CD4-positive, alpha-beta T cell (primary cell): ENCODE data around the gene APOC4. TPM values are rescaled to one million over a fixed set of nuclear protein-coding genes. Genes with fewer than 3 reads are reported as not detected.

Experiments
- ATAC-seq: fragments of 200-7000 bp; cut with Tn5 transposase; one replicate; pipeline ENCODE4 v1.10.0; 2022; ENCODE audit warnings: mild to moderate bottlenecking; ENCODE audit not compliant: poor library complexity
- CTCF ChIA-PET: fragments of 350-600 bp; sonication (Branson Sonifier 250); formaldehyde crosslinking; loops from one replicate; lab custom pipeline; 2021; ENCODE audit warnings: antibody characterized with exemption, inconsistent platforms; lab: Charles Lee
- POLR2A ChIA-PET: fragments of 350-600 bp; sonication (Branson Sonifier 250); formaldehyde crosslinking; loops from one replicate; lab custom pipeline; 2021; ENCODE audit warnings: antibody characterized with exemption, inconsistent platforms; lab: Charles Lee
- DNase-seq, 14 experiments: peaks; one replicate each; pipeline ENCODE4 v3.0.0-alpha.2; 2013 to 2020; ENCODE audit warnings: mixed read lengths in 2 of 14
- H3K27ac ChIP-seq, 2 donors: one replicate each; pipeline versions ENCODE4 v1.5.1 to v1.7.0; 2013; ENCODE audit warnings: low read length in 2 of 2, low read depth in 1 of 2, mild to moderate bottlenecking in 1 of 2
- H3K27me3 ChIP-seq, 2 experiments: 1 replicate in 1 of 2; 2 replicates in 1 of 2; pipeline versions ENCODE4 v1.6.1 to v1.7.0; 2013; ENCODE audit warnings: low read length in 2 of 2, control low read depth in 1 of 2, mild to moderate bottlenecking in 1 of 2, moderate library complexity in 1 of 2; ENCODE audit not compliant: insufficient read depth in 2 of 2, control insufficient read depth in 1 of 2
- H3K36me3 ChIP-seq: one replicate; pipeline ENCODE4 v1.6.1; 2013; ENCODE audit warnings: low read length, control low read depth; ENCODE audit not compliant: insufficient read depth
- H3K4me1 ChIP-seq: one replicate; pipeline ENCODE4 v1.6.1; 2013; ENCODE audit warnings: low read length, control low read depth; ENCODE audit not compliant: insufficient read depth
- H3K4me3 ChIP-seq: one replicate; pipeline ENCODE4 v1.5.1; 2013; ENCODE audit warnings: mild to moderate bottlenecking, low read length, moderate library complexity
- H3K9me3 ChIP-seq, 2 experiments: 1 replicate in 1 of 2; 2 replicates in 1 of 2; pipeline versions ENCODE4 v1.6.1 to v1.7.0; 2013; ENCODE audit warnings: low read length in 2 of 2, mild to moderate bottlenecking in 2 of 2, control low read depth in 1 of 2, moderate library complexity in 1 of 2; ENCODE audit not compliant: control insufficient read depth in 1 of 2, insufficient read depth in 1 of 2
- H3K27ac Mint-ChIP-seq: one replicate; pipeline ENCODE4 v1.8.0; 2020; ENCODE audit warnings: mixed read lengths
- H3K27me3 Mint-ChIP-seq: one replicate; pipeline ENCODE4 v1.8.0; 2021; ENCODE audit warnings: mixed read lengths
- H3K36me3 Mint-ChIP-seq: one replicate; pipeline ENCODE4 v1.8.0; 2021; ENCODE audit warnings: low read depth, mixed read lengths
- H3K4me1 Mint-ChIP-seq: one replicate; pipeline ENCODE4 v1.8.0; 2021; ENCODE audit warnings: low read depth, mixed read lengths
- H3K4me3 Mint-ChIP-seq: one replicate; pipeline ENCODE4 v1.8.0; 2020; ENCODE audit warnings: mild to moderate bottlenecking, mixed read lengths
- H3K9me3 Mint-ChIP-seq: one replicate; pipeline ENCODE4 v1.8.0; 2020; ENCODE audit warnings: mixed read lengths
- CTCF ChIP-seq: fragments of 200-600 bp; IDR thresholded peaks from one replicate; pipeline ENCODE4 v1.8.0; 2022; ENCODE audit warnings: antibody characterized with exemption, mild to moderate bottlenecking
- intact Hi-C, 2 experiments: fragments of 100-400 bp; cut with DNase I in 1 of 2; cut with micrococcal nuclease in 1 of 2; formaldehyde crosslinking; loops; one replicate each; pipeline versions ENCODE4 v1.15.1 to v1.9.0; 2023 to 2025; cut with DNase I, micrococcal nuclease
- total RNA-seq, 174 experiments: library from RNA in 2 of 174; stranded (reverse) in 2 of 174; gene quantifications; one replicate each; pipeline ENCODE4 v1.2.3 and lab custom pipeline; 2021 to 2026

Gene APOC4
- total RNA-seq, 2 experiments from 2014 or later = not detected

GRCh38 chr19:44960906-44961728 lies 19.1 kb downstream of the APOC4 start:
- no peak overlapping the region for H3K4me3 ChIP-seq
- intact Hi-C loops = no loop called here
- ATAC-seq = no peak
- ChIA-PET CTCF (no interaction called here), POLR2A (no interaction called here)
- peaks cover 24% of the 10 kb centered on the region for H3K4me1 ChIP-seq
- no peak overlapping the region for H3K27ac Mint-ChIP-seq
- H3K36me3 ChIP-seq = peaks cover 48% of the 10 kb centered on the region
- no peaks in the 10 kb centered on the region for H3K9me3 ChIP-seq
- H3K27ac ChIP-seq = no peak overlapping the region
- H3K4me3 Mint-ChIP-seq = peak overlapping the region; percentile 20
- no peaks in the 10 kb centered on the region for H3K27me3 ChIP-seq
- no peaks in the 10 kb centered on the region for H3K9me3 Mint-ChIP-seq
- peaks cover 55% of the 10 kb centered on the region for H3K36me3 Mint-ChIP-seq
- H3K4me1 Mint-ChIP-seq = peaks cover 33% of the 10 kb centered on the region
- no peaks in the 10 kb centered on the region for H3K27me3 Mint-ChIP-seq
- TF ChIP-seq CTCF = no peak
- no peak for DNase-seq

- Histone ChIP-seq H3K9me3 (no peaks in the 10 kb centered on the region), H3K4me1 (peaks cover 17% of the 10 kb centered on the region), H3K27me3 (no peaks in the 10 kb centered on the region), H3K27ac (no peak overlapping the region), H3K4me3 (no peak overlapping the region), H3K36me3 (peaks cover 51% of the 10 kb centered on the region)
- no peak for ATAC-seq
- no peaks in the 10 kb centered on the region for H3K9me3 Mint-ChIP-seq
- H3K27me3 Mint-ChIP-seq = no peaks in the 10 kb centered on the region
- no peak for DNase-seq
- no peak overlapping the region for H3K27ac Mint-ChIP-seq
- H3K4me3 Mint-ChIP-seq = no peak overlapping the region
- no peak for TF ChIP-seq CTCF
- ChIA-PET CTCF (no interaction called here), POLR2A (no interaction called here)
- peaks cover 26% of the 10 kb centered on the region for H3K4me1 Mint-ChIP-seq
- intact Hi-C loops = no loop called here
- peaks cover 62% of the 10 kb centered on the region for H3K36me3 Mint-ChIP-seq
These were observed 19.8 kb downstream of the APOC4 start for GRCh38 chr19:44961821-44962220.

- Mint-ChIP-seq H3K9me3 (no peaks in the 10 kb centered on the region), H3K36me3 (peaks cover 56% of the 10 kb centered on the region), H3K4me3 (no peak overlapping the region), H3K27me3 (no peaks in the 10 kb centered on the region), H3K4me1 (no peaks in the 10 kb centered on the region), H3K27ac (no peak overlapping the region)
- POLR2A ChIA-PET = no interaction called here
- no peaks in the 10 kb centered on the region for H3K27me3 ChIP-seq
- H3K27ac ChIP-seq = no peak overlapping the region
- no peak overlapping the region for H3K4me3 ChIP-seq
- CTCF ChIA-PET = no interaction called here
- DNase-seq (no peak), ATAC-seq (no peak)
- intact Hi-C loops = no loop called here
- no peaks in the 10 kb centered on the region for H3K4me1 ChIP-seq
- peaks cover 43% of the 10 kb centered on the region for H3K36me3 ChIP-seq
- no peaks in the 10 kb centered on the region for H3K9me3 ChIP-seq
- TF ChIP-seq CTCF = no peak
These were observed 26.1 kb downstream of the APOC4 start for GRCh38 chr19:44968118-44968517.
